Gastrocnemius medialis (tissue), 4 donors: Measurements from ENCODE around the gene HES7.

Source experiments
- POLR2A ChIP-seq, 2 donors: fragments of 450-650 bp; IDR thresholded peaks; one replicate each; pipeline ENCODE4 v1.6.1; 2017; ENCODE audit warnings: antibody characterized with exemption in 2 of 2, mild to moderate bottlenecking in 2 of 2, moderate library complexity in 2 of 2
- TF ChIP-seq, protein P1 (sequence below), 5 experiments: fragments of 450-650 bp in 3 of 5; fragments of 200-600 bp in 2 of 5; sonication (generic) in 2 of 5; IDR thresholded peaks in 4 of 5; conservative IDR thresholded peaks in 1 of 5; 1 replicate in 4 of 5; 2 replicates in 1 of 5; pipeline ENCODE4 v1.5.1; 2016 to 2019; ENCODE audit warnings: antibody characterized with exemption in 5 of 5, mild to moderate bottlenecking in 3 of 5, moderate library complexity in 3 of 5

DNA sequence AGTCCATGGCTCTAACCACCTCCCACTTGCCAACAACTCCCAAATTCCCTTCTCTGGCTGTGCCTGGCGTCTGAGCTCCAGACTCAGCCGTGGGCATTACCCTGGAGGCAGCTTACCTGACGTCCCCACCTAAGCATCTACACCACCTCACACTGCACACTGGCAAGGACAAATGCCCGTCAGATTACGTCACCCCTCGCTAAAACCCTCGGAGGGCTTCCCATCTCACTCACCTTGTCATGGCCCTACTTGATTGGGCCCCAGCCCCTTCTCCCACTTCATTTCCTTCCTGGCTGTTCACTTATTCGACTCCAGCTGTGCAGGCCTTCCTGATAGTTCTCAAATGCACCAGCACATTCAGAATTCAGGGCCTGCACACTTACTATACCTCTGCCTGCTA lies 19.0 kb downstream of the HES7 start:
- TF ChIP-seq, protein P1, sequence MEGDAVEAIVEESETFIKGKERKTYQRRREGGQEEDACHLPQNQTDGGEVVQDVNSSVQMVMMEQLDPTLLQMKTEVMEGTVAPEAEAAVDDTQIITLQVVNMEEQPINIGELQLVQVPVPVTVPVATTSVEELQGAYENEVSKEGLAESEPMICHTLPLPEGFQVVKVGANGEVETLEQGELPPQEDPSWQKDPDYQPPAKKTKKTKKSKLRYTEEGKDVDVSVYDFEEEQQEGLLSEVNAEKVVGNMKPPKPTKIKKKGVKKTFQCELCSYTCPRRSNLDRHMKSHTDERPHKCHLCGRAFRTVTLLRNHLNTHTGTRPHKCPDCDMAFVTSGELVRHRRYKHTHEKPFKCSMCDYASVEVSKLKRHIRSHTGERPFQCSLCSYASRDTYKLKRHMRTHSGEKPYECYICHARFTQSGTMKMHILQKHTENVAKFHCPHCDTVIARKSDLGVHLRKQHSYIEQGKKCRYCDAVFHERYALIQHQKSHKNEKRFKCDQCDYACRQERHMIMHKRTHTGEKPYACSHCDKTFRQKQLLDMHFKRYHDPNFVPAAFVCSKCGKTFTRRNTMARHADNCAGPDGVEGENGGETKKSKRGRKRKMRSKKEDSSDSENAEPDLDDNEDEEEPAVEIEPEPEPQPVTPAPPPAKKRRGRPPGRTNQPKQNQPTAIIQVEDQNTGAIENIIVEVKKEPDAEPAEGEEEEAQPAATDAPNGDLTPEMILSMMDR (IDR thresholded peaks at IDR 0.05 in 4 of 5, conservative IDR thresholded peaks at IDR 0.05 in 1 of 5) = no peak
- TF ChIP-seq POLR2A (IDR thresholded peaks at IDR 0.05) = no peak
